ENCODE results near the gene DEFB124.

DEFB124 gene

GRCh38 chr20:31496761-31497295 is 21.9 kb upstream of the DEFB124 start:
- H3K23ac ChIP-seq (ENCODE audit: low read length), result no peak overlapping the region
- H3K9ac ChIP-seq (ENCODE audit: low read length), result no peak overlapping the region
- no peaks in the 10 kb centered on the region for H3K36me3 ChIP-seq (ENCODE audit: control insufficient read depth, insufficient read depth, low read length)
- H3K4me3 ChIP-seq (ENCODE audit: low read length), result no peak overlapping the region
- no peak overlapping the region for H3K4me2 ChIP-seq (ENCODE audit: low read length)
- no peak overlapping the region for H3K4ac ChIP-seq (ENCODE audit: low read depth, low read length)
- WGBS (ENCODE audit: extremely low coverage, insufficient coverage, low lambda C conversion rate), result no CpG with 5 or more reads among the region's 15 CpGs
- H2AK5ac ChIP-seq (ENCODE audit: low read length), result no peak overlapping the region
- no peaks in the 10 kb centered on the region for H3K79me2 ChIP-seq (ENCODE audit: control insufficient read depth, insufficient read depth, low read length)
- H3K27ac ChIP-seq (ENCODE audit: low read depth, low read length), result no peak overlapping the region
- no peaks in the 10 kb centered on the region for H3K27me3 ChIP-seq (ENCODE audit: insufficient read depth, low read length, poor library complexity)
- no peak overlapping the region for H2BK120ac ChIP-seq (ENCODE audit: low read depth, low read length)
- no peak for DNase-seq
- no peak overlapping the region for H4K8ac ChIP-seq (ENCODE audit: low read depth, low read length)
- no peak overlapping the region for H2BK5ac ChIP-seq (ENCODE audit: low read length)
- H3K18ac ChIP-seq (ENCODE audit: low read length), result no peak overlapping the region
- H3K4me1 ChIP-seq (ENCODE audit: control insufficient read depth, low read depth, low read length), result no peaks in the 10 kb centered on the region
- no peak overlapping the region for H4K5ac ChIP-seq (ENCODE audit: low read length)
- H3K56ac ChIP-seq (ENCODE audit: low read length), result no peak overlapping the region
- no peak overlapping the region for H2BK15ac ChIP-seq (replicated peaks; ENCODE audit: low read depth)
- no peaks in the 10 kb centered on the region for H3K79me1 ChIP-seq (ENCODE audit: low read length)

- Histone ChIP-seq H3K79me2 (ENCODE audit: control insufficient read depth, insufficient read depth, low read length) (no peaks in the 10 kb centered on the region), H2BK5ac (ENCODE audit: low read length) (no peak overlapping the region), H3K4me2 (ENCODE audit: low read length) (no peak overlapping the region), H3K79me1 (ENCODE audit: low read length) (no peaks in the 10 kb centered on the region), H3K4me3 (ENCODE audit: low read length) (no peak overlapping the region), H3K4ac (ENCODE audit: low read depth, low read length) (no peak overlapping the region), H3K9ac (ENCODE audit: low read length) (no peak overlapping the region), H3K56ac (ENCODE audit: low read length) (no peak overlapping the region), H3K18ac (ENCODE audit: low read length) (no peak overlapping the region), H2BK15ac (replicated peaks; ENCODE audit: low read depth) (no peak overlapping the region), H3K36me3 (ENCODE audit: control insufficient read depth, insufficient read depth, low read length) (no peaks in the 10 kb centered on the region), H4K5ac (ENCODE audit: low read length) (no peak overlapping the region), H3K4me1 (ENCODE audit: control insufficient read depth, low read depth, low read length) (no peaks in the 10 kb centered on the region), H2AK5ac (ENCODE audit: low read length) (no peak overlapping the region), H3K27ac (ENCODE audit: low read depth, low read length) (no peak overlapping the region), H3K27me3 (ENCODE audit: insufficient read depth, low read length, poor library complexity) (no peaks in the 10 kb centered on the region), H3K23ac (ENCODE audit: low read length) (no peak overlapping the region), H2BK120ac (ENCODE audit: low read depth, low read length) (no peak overlapping the region), H4K8ac (ENCODE audit: low read depth, low read length) (no peak overlapping the region)
- no CpG with 5 or more reads among the region's 2 CpGs for WGBS (ENCODE audit: extremely low coverage, insufficient coverage, low lambda C conversion rate)
- DNase-seq, result peak; percentile 50
These were observed 19.2 kb upstream of the DEFB124 start for GRCh38 chr20:31494131-31494530.

GRCh38 chr20:31490752-31491151 is 15.8 kb upstream of the DEFB124 start:
- Histone ChIP-seq H3K27ac (ENCODE audit: low read depth, low read length) (no peak overlapping the region), H2BK15ac (replicated peaks; ENCODE audit: low read depth) (no peak overlapping the region), H2BK120ac (ENCODE audit: low read depth, low read length) (no peak overlapping the region), H3K79me1 (ENCODE audit: low read length) (no peaks in the 10 kb centered on the region), H3K27me3 (ENCODE audit: insufficient read depth, low read length, poor library complexity) (no peaks in the 10 kb centered on the region), H3K4ac (ENCODE audit: low read depth, low read length) (no peak overlapping the region), H3K18ac (ENCODE audit: low read length) (no peak overlapping the region), H3K4me2 (ENCODE audit: low read length) (no peak overlapping the region), H3K4me1 (ENCODE audit: control insufficient read depth, low read depth, low read length) (no peaks in the 10 kb centered on the region), H3K56ac (ENCODE audit: low read length) (no peak overlapping the region), H2BK5ac (ENCODE audit: low read length) (no peak overlapping the region), H3K36me3 (ENCODE audit: control insufficient read depth, insufficient read depth, low read length) (no peaks in the 10 kb centered on the region), H3K79me2 (ENCODE audit: control insufficient read depth, insufficient read depth, low read length) (no peaks in the 10 kb centered on the region), H3K4me3 (ENCODE audit: low read length) (no peak overlapping the region), H2AK5ac (ENCODE audit: low read length) (no peak overlapping the region), H4K8ac (ENCODE audit: low read depth, low read length) (no peak overlapping the region), H3K9ac (ENCODE audit: low read length) (no peak overlapping the region), H4K5ac (ENCODE audit: low read length) (no peak overlapping the region), H3K23ac (ENCODE audit: low read length) (no peak overlapping the region)
- WGBS (ENCODE audit: extremely low coverage, insufficient coverage, low lambda C conversion rate), result no CpG with 5 or more reads among the region's 3 CpGs
- no peak for DNase-seq

- DNase-seq, result no peak
- no peak overlapping the region for H4K8ac ChIP-seq (ENCODE audit: low read depth, low read length)
- H2BK15ac ChIP-seq (replicated peaks; ENCODE audit: low read depth), result no peak overlapping the region
- no peaks in the 10 kb centered on the region for H3K27me3 ChIP-seq (ENCODE audit: insufficient read depth, low read length, poor library complexity)
- H2BK5ac ChIP-seq (ENCODE audit: low read length), result no peak overlapping the region
- H3K23ac ChIP-seq (ENCODE audit: low read length), result no peak overlapping the region
- no peaks in the 10 kb centered on the region for H3K36me3 ChIP-seq (ENCODE audit: control insufficient read depth, insufficient read depth, low read length)
- H3K18ac ChIP-seq (ENCODE audit: low read length), result no peak overlapping the region
- no peak overlapping the region for H3K27ac ChIP-seq (ENCODE audit: low read depth, low read length)
- no peak overlapping the region for H2AK5ac ChIP-seq (ENCODE audit: low read length)
- no peaks in the 10 kb centered on the region for H3K79me2 ChIP-seq (ENCODE audit: control insufficient read depth, insufficient read depth, low read length)
- no peak overlapping the region for H3K56ac ChIP-seq (ENCODE audit: low read length)
- H3K79me1 ChIP-seq (ENCODE audit: low read length), result no peaks in the 10 kb centered on the region
- H3K4me3 ChIP-seq (ENCODE audit: low read length), result no peak overlapping the region
- no peak overlapping the region for H2BK120ac ChIP-seq (ENCODE audit: low read depth, low read length)
- H3K4me1 ChIP-seq (ENCODE audit: control insufficient read depth, low read depth, low read length), result no peaks in the 10 kb centered on the region
- no peak overlapping the region for H3K9ac ChIP-seq (ENCODE audit: low read length)
- WGBS (ENCODE audit: extremely low coverage, insufficient coverage, low lambda C conversion rate), result no CpG with 5 or more reads among the region's 3 CpGs
- H3K4me2 ChIP-seq (ENCODE audit: low read length), result no peak overlapping the region
- no peak overlapping the region for H3K4ac ChIP-seq (ENCODE audit: low read depth, low read length)
- no peak overlapping the region for H4K5ac ChIP-seq (ENCODE audit: low read length)
These were observed 14.2 kb upstream of the DEFB124 start for GRCh38 chr20:31489152-31489551.

GRCh38 chr20:31488115-31488514 is 13.2 kb upstream of the DEFB124 start:
- H3K79me1 ChIP-seq (ENCODE audit: low read length), result no peaks in the 10 kb centered on the region
- DNase-seq, result no peak
- H3K27me3 ChIP-seq (ENCODE audit: insufficient read depth, low read length, poor library complexity), result no peaks in the 10 kb centered on the region
- H3K4ac ChIP-seq (ENCODE audit: low read depth, low read length), result no peak overlapping the region
- no peak overlapping the region for H4K8ac ChIP-seq (ENCODE audit: low read depth, low read length)
- no peak overlapping the region for H3K56ac ChIP-seq (ENCODE audit: low read length)
- H2BK120ac ChIP-seq (ENCODE audit: low read depth, low read length), result no peak overlapping the region
- H3K27ac ChIP-seq (ENCODE audit: low read depth, low read length), result no peak overlapping the region
- WGBS (ENCODE audit: extremely low coverage, insufficient coverage, low lambda C conversion rate), result no CpG with 5 or more reads among the region's 2 CpGs
- H3K23ac ChIP-seq (ENCODE audit: low read length), result no peak overlapping the region
- no peak overlapping the region for H4K5ac ChIP-seq (ENCODE audit: low read length)
- H3K36me3 ChIP-seq (ENCODE audit: control insufficient read depth, insufficient read depth, low read length), result no peaks in the 10 kb centered on the region
- H3K9ac ChIP-seq (ENCODE audit: low read length), result no peak overlapping the region
- H2BK5ac ChIP-seq (ENCODE audit: low read length), result no peak overlapping the region
- no peak overlapping the region for H3K4me2 ChIP-seq (ENCODE audit: low read length)
- no peak overlapping the region for H3K18ac ChIP-seq (ENCODE audit: low read length)
- no peak overlapping the region for H2AK5ac ChIP-seq (ENCODE audit: low read length)
- H3K79me2 ChIP-seq (ENCODE audit: control insufficient read depth, insufficient read depth, low read length), result no peaks in the 10 kb centered on the region
- H3K4me1 ChIP-seq (ENCODE audit: control insufficient read depth, low read depth, low read length), result no peaks in the 10 kb centered on the region
- H2BK15ac ChIP-seq (replicated peaks; ENCODE audit: low read depth), result no peak overlapping the region
- no peak overlapping the region for H3K4me3 ChIP-seq (ENCODE audit: low read length)
